Endothelial cell of umbilical vein (primary cell): ENCODE results near the gene ZNF57. TPM values are rescaled to one million over a fixed set of nuclear protein-coding genes. Genes with fewer than 3 reads are reported as not detected.
"Not testable (repeated sequence)": the region's sequence is repeated elsewhere in the genome, so short reads cannot be mapped to it uniquely, and the experiment has no call there.

Source experiments
- BruUV-seq: library from RNA; stranded (reverse); fragments of 400-500 nt; replicated peaks from 2 replicates; lab custom pipeline; 2021; lab: Mats Ljungman, UMichigan
- CTCF ChIA-PET: fragments of 300-600, 350-600 bp; sonication (Branson Sonifier 250); formaldehyde crosslinking; loops from one replicate; lab custom pipeline; 2021; ENCODE audit warnings: antibody characterized with exemption, inconsistent platforms; lab: Charles Lee
- POLR2A ChIA-PET: fragments of 300-600, 350-600 bp; sonication (Branson Sonifier 250); formaldehyde crosslinking; loops from one replicate; lab custom pipeline; 2021; ENCODE audit warnings: antibody characterized with exemption, inconsistent platforms; lab: Charles Lee
- DNase-seq: peaks from one replicate; pipeline ENCODE4 v3.0.0-alpha.2; 2011; ENCODE audit warnings: low read depth, low spot score
- FAIRE-seq: peaks from 2 replicates; lab custom pipeline; 2011; peaks lifted over from hg19 to GRCh38; lab: Jason Lieb, UNC
- H2AFZ ChIP-seq: 2 replicates; pipeline ENCODE4 v1.6.0; 2012; ENCODE audit warnings: low read depth, low read length, control low read depth, inconsistent platforms
- H3K27ac ChIP-seq: 2 replicates; pipeline ENCODE4 v1.5.1; 2011; ENCODE audit warnings: low read depth, mild to moderate bottlenecking, control low read depth, low read length, moderate library complexity; ENCODE audit not compliant: insufficient read depth
- H3K27me3 ChIP-seq, 2 experiments: 2 replicates each; pipeline versions ENCODE4 v1.6.0 to v1.6.1; 2011; ENCODE audit warnings: low read length in 2 of 2, mixed read lengths in 1 of 2; ENCODE audit not compliant: control insufficient read depth in 2 of 2, insufficient read depth in 2 of 2
- H3K36me3 ChIP-seq, 2 experiments: 2 replicates in 1 of 2; 3 replicates in 1 of 2; pipeline ENCODE4 v1.5.1; 2011; ENCODE audit warnings: low read length in 2 of 2, mild to moderate bottlenecking in 1 of 2, moderate library complexity in 1 of 2; ENCODE audit not compliant: control insufficient read depth in 2 of 2, insufficient read depth in 2 of 2; ENCODE audit errors: extremely low read depth in 1 of 2
- H3K4me1 ChIP-seq: 3 replicates; pipeline ENCODE4 v1.5.1; 2011; ENCODE audit warnings: mild to moderate bottlenecking, low read length; ENCODE audit not compliant: control insufficient read depth, insufficient read depth; ENCODE audit errors: extremely low read depth
- H3K4me2 ChIP-seq: 2 replicates; pipeline ENCODE4 v1.6.1; 2011; ENCODE audit warnings: low read length, control low read depth, mixed read lengths; ENCODE audit not compliant: insufficient read depth
- H3K4me3 ChIP-seq, 3 experiments: fragments of 200-600 bp in 1 of 3; sonication (generic), shearing (Covaris generic) in 1 of 3; replicated peaks in 1 of 3; 2 replicates each; pipeline ENCODE4 v1.5.1; 2011 to 2016; ENCODE audit warnings: control low read depth in 3 of 3, low read length in 3 of 3, mild to moderate bottlenecking in 2 of 3, inconsistent platforms in 1 of 3, low read depth in 1 of 3, moderate library complexity in 1 of 3; ENCODE audit not compliant: insufficient read depth in 1 of 3
- H3K79me2 ChIP-seq: 2 replicates; pipeline ENCODE4 v1.6.0; 2012; ENCODE audit warnings: low read length, inconsistent platforms; ENCODE audit not compliant: control insufficient read depth, insufficient read depth
- H3K9ac ChIP-seq: replicated peaks from 2 replicates; pipeline ENCODE3; 2011; ENCODE audit warnings: low read length, control low read depth; ENCODE audit not compliant: insufficient read depth; ENCODE audit errors: extremely low read depth
- H3K9me1 ChIP-seq: replicated peaks from 3 replicates; pipeline ENCODE4 v1.6.0; 2011; ENCODE audit warnings: mild to moderate bottlenecking, low read length; ENCODE audit not compliant: control insufficient read depth, insufficient read depth; ENCODE audit errors: extremely low read depth
- H3K9me3 ChIP-seq: replicated peaks from 2 replicates; pipeline ENCODE4 v1.5.1; 2012; ENCODE audit warnings: low read length, inconsistent platforms; ENCODE audit not compliant: control insufficient read depth, insufficient read depth
- H4K20me1 ChIP-seq: replicated peaks from 2 replicates; pipeline ENCODE3; 2011; ENCODE audit warnings: mild to moderate bottlenecking, low read length; ENCODE audit not compliant: control insufficient read depth, insufficient read depth; ENCODE audit errors: extremely low read depth
- EZH2 ChIP-seq: IDR thresholded peaks from 2 replicates; pipeline ENCODE4 v1.6.1; 2012; ENCODE audit warnings: borderline replicate concordance, low read depth, mild to moderate bottlenecking, moderate library complexity, low read length, inconsistent platforms; ENCODE audit not compliant: severe bottlenecking
- FOS ChIP-seq: IDR thresholded peaks from 2 replicates; pipeline ENCODE4 v1.6.1; 2011; ENCODE audit warnings: mild to moderate bottlenecking, low read length, moderate library complexity, borderline replicate concordance; ENCODE audit not compliant: insufficient read depth
- GATA2 ChIP-seq: IDR thresholded peaks from 2 replicates; pipeline ENCODE4 v1.7.0; 2011; ENCODE audit warnings: low read depth, mild to moderate bottlenecking, moderate library complexity, mixed read lengths, low read length; ENCODE audit not compliant: insufficient read length, insufficient read depth
- JUN ChIP-seq: IDR thresholded peaks from 2 replicates; pipeline ENCODE4 v1.6.1; 2011; ENCODE audit warnings: borderline replicate concordance, low read depth; ENCODE audit not compliant: insufficient read length, insufficient read depth
- MAX ChIP-seq: IDR thresholded peaks from 2 replicates; pipeline ENCODE4 v1.6.1; 2011; ENCODE audit not compliant: insufficient read depth, insufficient read length
- MYC ChIP-seq: IDR thresholded peaks from one replicate; pipeline ENCODE4 v1.6.1; 2011; ENCODE audit warnings: mild to moderate bottlenecking, low read depth, low read length
- POLR2A ChIP-seq: IDR thresholded peaks from 2 replicates; pipeline ENCODE4 v1.6.1; 2012; ENCODE audit warnings: low read depth, mild to moderate bottlenecking, control low read depth, low read length
- POLR2AphosphoS5 ChIP-seq: IDR thresholded peaks from 2 replicates; pipeline ENCODE4 v1.6.1; 2012; ENCODE audit warnings: low read depth, mild to moderate bottlenecking, control low read depth, low read length, moderate library complexity; ENCODE audit not compliant: insufficient read depth
- dilution Hi-C: fragments of 300-500 bp; cut with MboI; formaldehyde crosslinking; loops from one replicate; pipeline ENCODE4 v1.15.0; 2019; ENCODE audit warnings: low sequenced_read_pairs; ENCODE audit not compliant: extremely low pct_ligation_motif_present
- intact Hi-C: fragments of 100-400 bp; cut with micrococcal nuclease; formaldehyde crosslinking; loops from one replicate; pipeline ENCODE4 v1.10.0; 2022
- polyA plus RNA-seq, 4 experiments: library from polyadenylated mRNA; depleted of rRNA in 3 of 4; stranded (reverse) in 3 of 4; unstranded in 1 of 4; fragments of >200 nt; gene quantifications; 2 replicates each; pipeline versions ENCODE4 v1.2.1 to v1.2.3, GENCODE V29; 2011 to 2012; ENCODE audit warnings: missing spikeins in 1 of 4
- total RNA-seq: library from RNA; stranded (reverse); gene quantifications from 2 replicates; pipeline ENCODE4 v1.2.3, GENCODE V29; 2021
- TF ChIP-seq, protein P1 (sequence below), 2 donors: IDR thresholded peaks; 1 replicate in 1 of 2; 2 replicates in 1 of 2; pipeline ENCODE4 v1.5.1; 2011; ENCODE audit warnings: low read length in 2 of 2, mild to moderate bottlenecking in 2 of 2, moderate library complexity in 2 of 2, control low read depth in 1 of 2, inconsistent platforms in 1 of 2, low read depth in 1 of 2; ENCODE audit not compliant: insufficient read depth in 1 of 2; ENCODE audit errors: extremely low read depth in 1 of 2

Gene ZNF57
- total and polyA plus RNA-seq, 2 donors (not counting 3 experiments of a cell fraction or from before 2014, with no cell fraction given): 2.0 to 3.6 TPM

DNA sequence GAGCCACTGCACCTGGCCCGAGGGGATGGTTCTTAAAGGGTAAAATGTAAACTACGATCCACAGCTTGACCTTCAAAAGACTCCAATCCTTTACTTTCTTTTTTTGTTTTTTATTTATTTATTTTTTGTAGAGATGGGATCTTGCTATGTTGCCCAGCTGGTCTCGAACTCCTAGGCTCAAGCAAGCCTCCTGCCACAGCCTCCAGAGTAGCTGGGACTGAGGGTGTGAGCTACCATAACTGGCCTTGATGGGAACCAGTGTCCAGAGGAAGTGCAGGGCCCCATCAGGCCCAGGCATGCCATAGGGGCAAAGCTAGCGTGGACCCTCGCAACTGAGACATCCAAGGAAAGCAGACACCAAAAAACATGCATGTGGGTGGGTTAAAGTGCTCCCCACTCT is 62.4 kb downstream of the ZNF57 start:
- TF ChIP-seq JUN (no peak), MYC (no peak), FOS (no peak), EZH2 (no peak), MAX (no peak), POLR2A (no peak), POLR2AphosphoS5 (no peak), GATA2 (no peak)
- TF ChIP-seq, protein P1, sequence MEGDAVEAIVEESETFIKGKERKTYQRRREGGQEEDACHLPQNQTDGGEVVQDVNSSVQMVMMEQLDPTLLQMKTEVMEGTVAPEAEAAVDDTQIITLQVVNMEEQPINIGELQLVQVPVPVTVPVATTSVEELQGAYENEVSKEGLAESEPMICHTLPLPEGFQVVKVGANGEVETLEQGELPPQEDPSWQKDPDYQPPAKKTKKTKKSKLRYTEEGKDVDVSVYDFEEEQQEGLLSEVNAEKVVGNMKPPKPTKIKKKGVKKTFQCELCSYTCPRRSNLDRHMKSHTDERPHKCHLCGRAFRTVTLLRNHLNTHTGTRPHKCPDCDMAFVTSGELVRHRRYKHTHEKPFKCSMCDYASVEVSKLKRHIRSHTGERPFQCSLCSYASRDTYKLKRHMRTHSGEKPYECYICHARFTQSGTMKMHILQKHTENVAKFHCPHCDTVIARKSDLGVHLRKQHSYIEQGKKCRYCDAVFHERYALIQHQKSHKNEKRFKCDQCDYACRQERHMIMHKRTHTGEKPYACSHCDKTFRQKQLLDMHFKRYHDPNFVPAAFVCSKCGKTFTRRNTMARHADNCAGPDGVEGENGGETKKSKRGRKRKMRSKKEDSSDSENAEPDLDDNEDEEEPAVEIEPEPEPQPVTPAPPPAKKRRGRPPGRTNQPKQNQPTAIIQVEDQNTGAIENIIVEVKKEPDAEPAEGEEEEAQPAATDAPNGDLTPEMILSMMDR (IDR thresholded peaks at IDR 0.05; ENCODE audit: extremely low read depth in 1 of 2, insufficient read depth in 1 of 2, low read depth in 1 of 2, low read length in 2 of 2): no peak
- H3K9me3 ChIP-seq: no peaks in the 10 kb centered on the region
- H4K20me1 ChIP-seq: no peaks in the 10 kb centered on the region
- CTCF ChIA-PET: interaction anchor here (0.9 to 11.0 kb wide), 20 partner anchors 12 to 340 kb away, joined by 3 to 200 read pairs (median 5); no protein-coding TSS in a partner anchor
- no peak overlapping the region for H3K4me2 ChIP-seq
- H3K9me1 ChIP-seq: no peaks in the 10 kb centered on the region
- FAIRE-seq (no peak), DNase-seq (no peak)
- intact Hi-C loops: no loop called here
- H3K27me3 ChIP-seq: no peaks in the 10 kb centered on the region
- H2AFZ ChIP-seq: no peak overlapping the region
- H3K4me1 ChIP-seq: no peaks in the 10 kb centered on the region
- dilution Hi-C loops: no loop called here
- no peaks in the 10 kb centered on the region for H3K79me2 ChIP-seq
- no peak overlapping the region for H3K9ac ChIP-seq
- POLR2A ChIA-PET: no interaction called here
- H3K27ac ChIP-seq: no peak overlapping the region
- H3K36me3 ChIP-seq: no peaks in the 10 kb centered on the region
- no TSS peak for BruUV-seq
- no peak overlapping the region for H3K4me3 ChIP-seq

GRCh38 chr19:2963631-2964030 is 62.9 kb downstream of the ZNF57 start:
- BruUV-seq, H2AFZ ChIP-seq, POLR2A ChIA-PET, H3K4me3 ChIP-seq, H3K36me3 ChIP-seq, H3K9ac ChIP-seq, FAIRE-seq, dilution Hi-C loops, DNase-seq, H4K20me1 ChIP-seq, intact Hi-C loops, H3K27me3 ChIP-seq, H3K79me2 ChIP-seq, H3K4me1 ChIP-seq, H3K27ac ChIP-seq, H3K9me3 ChIP-seq, H3K4me2 ChIP-seq, H3K9me1 ChIP-seq: not testable (repeated sequence)
- CTCF ChIA-PET: interaction anchor here (1.4 to 11.0 kb wide), 7 partner anchors 12 to 247 kb away, joined by 5 to 200 read pairs (median 9); no protein-coding TSS in a partner anchor
